Measurements from ENCODE around the gene GRAMD4.

The GRAMD4 gene
- total RNA-seq: 10.1 to 206 (median 101) reads per million in 17 experiments

GRCh38 chr22:46619830-46620501 lies at the start of gene GRAMD4:
GRAMD4 (plus strand) TSS chr22:46620386; CDS start chr22:46626800, 6,414 bp downstream.
- DNase-seq: peak; percentile 76 to 86 (median 80)

GRCh38 chr22:46571642-46572250 lies 48.4 kb upstream of the GRAMD4 start:
- no peak for DNase-seq

GRCh38 chr22:46572911-46573780 lies 47.0 kb upstream of the GRAMD4 start:
- no peak for DNase-seq

- DNase-seq: peak; percentile 72 to 86 (median 85)
Observed at GRCh38 chr22:46573781-46574437, 46.3 kb upstream of the GRAMD4 start.

- DNase-seq: peak in 1 of 4 experiments; percentile 1
Observed at GRCh38 chr22:46574438-46574992, 45.7 kb upstream of the GRAMD4 start.

- DNase-seq: peak in 1 of 4 experiments; percentile 2
Observed at GRCh38 chr22:46574993-46575910, 44.9 kb upstream of the GRAMD4 start.

- peak in 1 of 4 experiments; percentile 4 for DNase-seq
Observed at GRCh38 chr22:46575911-46576555, 44.2 kb upstream of the GRAMD4 start.

GRCh38 chr22:46576556-46577367 lies 43.4 kb upstream of the GRAMD4 start:
- DNase-seq: peak; percentile 77 to 95 (median 85)

GRCh38 chr22:46577368-46578249 lies 42.6 kb upstream of the GRAMD4 start:
- DNase-seq: peak in 3 of 4 experiments; percentile 35 to 61 (median 46)

- peak in 1 of 4 experiments; percentile 67 for DNase-seq
Observed at GRCh38 chr22:46578251-46578823, 41.8 kb upstream of the GRAMD4 start.

- peak in 1 of 4 experiments; percentile 60 for DNase-seq
Observed at GRCh38 chr22:46578824-46579561, 41.2 kb upstream of the GRAMD4 start.

GRCh38 chr22:46579751-46580449 lies 40.3 kb upstream of the GRAMD4 start:
- DNase-seq: peak in 1 of 4 experiments; percentile 50

- DNase-seq: peak in 1 of 4 experiments; percentile 4
Observed at GRCh38 chr22:46580940-46581537, 39.1 kb upstream of the GRAMD4 start.

GRCh38 chr22:46581538-46582244 lies 38.5 kb upstream of the GRAMD4 start:
- DNase-seq: peak in 1 of 4 experiments; percentile 56

- DNase-seq: peak in 1 of 4 experiments; percentile 27
Observed at GRCh38 chr22:46582281-46582933, 37.8 kb upstream of the GRAMD4 start.
